GM12801 (cell line): Measurements from ENCODE around the gene RFX1.

ENCODE experiments used
- CTCF ChIP-seq: IDR thresholded peaks from one replicate; pipeline ENCODE4 v1.5.1; 2011; ENCODE audit warnings: control low read depth; ENCODE audit not compliant: insufficient read length; ENCODE audit errors: extremely low read depth

The RFX1 gene

DNA sequence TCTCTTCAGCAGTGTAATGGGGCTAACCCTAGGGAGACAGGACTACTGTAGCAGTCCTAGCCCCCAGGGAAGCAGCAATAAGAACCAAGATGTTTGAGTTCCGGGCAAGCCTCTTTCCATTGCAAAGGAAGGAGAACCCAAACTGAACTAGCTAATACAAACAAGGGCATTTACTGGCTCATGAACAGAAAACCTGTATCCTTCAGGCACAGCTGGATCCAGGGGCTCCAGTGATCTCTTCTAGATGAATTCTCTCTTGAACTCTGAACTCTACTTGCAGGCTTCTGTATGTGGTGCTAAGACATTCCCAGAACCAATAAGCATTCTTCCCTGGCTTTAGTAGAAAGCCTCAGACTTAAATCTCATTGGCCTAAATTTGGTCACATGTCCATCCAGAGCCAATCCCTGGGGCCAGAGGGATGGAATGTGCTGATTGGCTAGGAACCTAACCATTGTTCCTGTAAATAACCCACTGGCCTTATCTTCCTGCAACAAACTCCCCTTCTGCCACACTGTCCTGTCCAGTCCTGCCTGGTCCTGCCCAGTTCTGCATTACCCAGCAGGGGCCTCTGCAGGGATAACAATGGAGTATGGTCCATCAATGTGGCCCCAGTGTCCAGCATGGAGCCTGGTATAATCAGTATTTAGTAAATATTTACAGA is 64.0 kb downstream of the RFX1 start:
- no peak for TF ChIP-seq CTCF

DNA sequence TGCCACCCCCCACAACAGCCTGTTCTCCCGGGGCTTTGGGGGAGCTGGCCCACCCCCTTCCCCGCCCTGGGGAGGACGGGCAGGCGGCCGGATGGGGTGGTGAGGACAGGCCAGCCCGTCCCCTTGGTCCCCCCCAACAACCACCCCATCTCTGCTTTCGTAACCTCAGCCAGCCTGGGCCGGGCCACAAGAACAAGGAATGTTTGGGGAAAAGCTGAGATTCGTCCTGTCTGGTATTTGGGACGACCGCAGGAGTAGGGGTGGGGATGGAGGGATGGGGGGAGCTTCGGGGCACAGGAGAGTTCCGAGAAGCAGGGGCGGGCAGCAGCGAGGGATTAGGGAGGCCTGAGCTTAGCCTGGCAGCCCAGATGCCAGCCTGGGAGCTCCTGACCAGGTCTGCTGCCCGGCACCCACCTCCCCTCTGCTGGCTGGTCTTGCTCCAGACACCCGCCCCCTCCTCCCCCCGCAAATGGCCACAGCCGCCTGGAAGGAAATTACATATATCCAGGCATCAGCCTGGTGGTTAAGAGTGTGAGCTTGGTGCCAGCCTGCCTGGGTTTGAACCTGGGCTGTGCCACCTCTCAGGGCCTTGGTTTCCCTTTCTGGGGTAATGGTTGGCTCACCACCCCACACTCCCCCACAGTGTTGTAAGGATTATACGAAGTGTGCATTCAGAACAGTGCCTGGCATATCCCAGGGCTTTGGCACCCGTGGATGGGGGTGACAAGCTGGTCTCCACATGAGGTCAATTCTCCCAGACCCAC is 67.6 kb downstream of the RFX1 start, which contains the start of gene PODNL1:
Gene PODNL1, minus strand, starts transcription at position 117 of the 764 bp plus-strand sequence. CDS start 236 bp downstream, outside the sequence.
- TF ChIP-seq CTCF = no peak

DNA sequence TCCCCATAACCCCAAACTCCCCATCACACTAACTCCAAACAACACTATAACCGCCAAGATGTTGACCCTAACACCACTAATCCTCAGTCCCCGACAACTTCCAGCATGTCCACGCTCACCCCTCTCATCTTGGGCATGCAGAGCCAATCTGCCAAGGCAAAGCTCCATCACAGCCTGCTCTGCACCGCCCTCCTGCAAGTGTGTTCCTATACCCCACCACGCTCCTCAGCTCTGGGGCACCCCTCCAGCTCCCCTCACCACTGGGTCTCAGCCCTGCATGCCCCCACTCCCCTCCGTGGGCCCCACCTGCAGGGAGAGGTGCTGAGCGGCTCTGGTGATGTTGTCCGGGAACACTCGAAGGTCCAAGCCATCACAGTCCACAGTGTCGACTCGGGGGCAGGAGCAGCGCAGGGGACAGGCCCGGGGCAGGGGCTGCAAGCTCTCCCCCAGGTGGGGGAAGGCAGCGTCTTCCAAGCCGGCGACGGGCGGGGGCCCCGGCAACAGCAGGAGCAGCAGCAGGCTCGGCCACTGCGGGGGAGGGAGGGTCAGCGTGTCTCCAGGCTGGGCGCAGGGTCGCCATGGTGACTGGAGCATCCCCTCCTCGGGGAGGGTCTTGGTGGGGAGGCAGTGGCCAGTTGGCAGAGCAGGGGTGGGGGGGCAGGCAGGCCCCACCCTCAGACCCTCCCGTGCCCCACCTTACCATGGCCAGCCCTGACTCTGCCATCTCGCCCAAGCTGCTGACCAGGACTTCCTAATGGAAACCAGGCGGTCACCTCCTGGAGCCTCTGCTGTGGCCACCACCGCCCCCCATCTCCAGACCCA is 68.4 kb downstream of the RFX1 start:
- TF ChIP-seq CTCF = no peak

DNA sequence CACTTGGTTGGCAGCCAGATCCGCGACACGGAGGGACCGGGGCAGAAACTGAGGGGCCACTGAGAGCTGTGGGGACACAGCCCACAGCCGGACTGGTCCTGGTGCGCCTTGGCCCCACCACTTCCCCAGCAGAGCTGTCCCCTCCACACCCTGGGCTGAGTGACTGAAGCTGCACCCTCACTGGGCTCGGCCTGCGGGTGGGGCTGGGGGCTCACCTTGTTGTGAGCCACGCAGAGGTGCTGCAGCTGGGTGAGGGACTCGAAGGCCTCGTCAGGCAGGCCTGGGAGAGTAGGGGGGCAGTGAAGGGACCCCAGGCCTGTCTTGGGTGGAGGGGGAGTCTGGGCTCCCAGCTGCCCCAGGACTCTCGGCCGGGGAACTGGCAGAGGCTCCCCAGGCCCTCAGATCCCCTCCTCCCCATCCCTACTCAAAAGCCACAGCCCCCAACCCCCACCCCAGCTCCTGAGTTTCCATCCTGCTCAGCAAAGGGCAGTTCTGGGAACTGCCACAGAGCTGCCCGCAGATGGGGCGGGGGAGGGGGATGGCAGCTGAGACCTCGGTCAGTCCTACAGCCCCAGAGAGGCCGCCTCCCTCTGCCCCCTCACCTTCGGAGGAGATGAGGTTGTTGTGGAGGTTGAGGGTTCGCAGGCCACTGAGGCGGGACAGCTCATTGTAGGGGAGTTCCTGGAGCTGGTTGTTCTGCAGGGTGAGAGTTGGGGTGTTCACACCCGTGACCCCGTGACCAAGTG is 70.2 kb downstream of the RFX1 start:
- no peak for TF ChIP-seq CTCF

- no peak for TF ChIP-seq CTCF
These were observed 71.4 kb downstream of the RFX1 start for GRCh38 chr19:13934785-13935109.

- no peak for TF ChIP-seq CTCF
These were observed 73.2 kb downstream of the RFX1 start for GRCh38 chr19:13932911-13933393.
